NCI-H2107 treated with DMSO at 0.1 percent for 48 hours (cell line): ENCODE data around the gene ZNF799.
"Not testable (repeated sequence)": the region's sequence is repeated elsewhere in the genome, so short reads cannot be mapped to it uniquely, and the experiment has no call there.

ENCODE experiments used
- DNase-seq: peaks from one replicate; lab custom pipeline; 2025; ENCODE audit not compliant: unreplicated experiment; lab: John Stamatoyannopoulos, UW

ZNF799 gene

GRCh38 chr19:12364391-12365235 lies 36.5 kb downstream of the ZNF799 start:
- DNase-seq: no peak

DNA sequence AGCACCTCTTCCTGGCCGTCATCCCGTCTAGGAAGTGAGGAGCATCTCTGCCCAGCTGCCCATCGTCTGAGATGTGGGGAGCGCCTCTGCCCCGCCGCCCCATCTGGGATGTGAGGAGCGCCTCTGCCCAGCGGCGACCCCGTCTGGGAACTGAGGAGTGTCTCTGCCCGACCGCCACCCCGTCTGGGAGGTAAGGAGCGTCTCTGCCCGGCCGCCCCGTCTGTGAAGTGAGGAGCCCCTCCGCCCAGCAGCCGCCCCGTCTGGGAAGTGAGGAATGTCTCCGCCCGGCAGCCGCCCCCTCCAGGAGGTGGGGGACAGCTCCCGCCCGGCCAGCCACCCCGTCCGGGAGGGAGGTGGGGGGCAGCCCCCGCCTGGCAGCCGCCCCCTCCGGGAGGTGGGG lies 38.8 kb downstream of the ZNF799 start:
- DNase-seq: not testable (repeated sequence)

- no peak for DNase-seq
Measured at GRCh38 chr19:12353375-12353774, 47.7 kb downstream of the ZNF799 start.

- DNase-seq: no peak
Measured at GRCh38 chr19:12350890-12351197, 50.2 kb downstream of the ZNF799 start.

DNA sequence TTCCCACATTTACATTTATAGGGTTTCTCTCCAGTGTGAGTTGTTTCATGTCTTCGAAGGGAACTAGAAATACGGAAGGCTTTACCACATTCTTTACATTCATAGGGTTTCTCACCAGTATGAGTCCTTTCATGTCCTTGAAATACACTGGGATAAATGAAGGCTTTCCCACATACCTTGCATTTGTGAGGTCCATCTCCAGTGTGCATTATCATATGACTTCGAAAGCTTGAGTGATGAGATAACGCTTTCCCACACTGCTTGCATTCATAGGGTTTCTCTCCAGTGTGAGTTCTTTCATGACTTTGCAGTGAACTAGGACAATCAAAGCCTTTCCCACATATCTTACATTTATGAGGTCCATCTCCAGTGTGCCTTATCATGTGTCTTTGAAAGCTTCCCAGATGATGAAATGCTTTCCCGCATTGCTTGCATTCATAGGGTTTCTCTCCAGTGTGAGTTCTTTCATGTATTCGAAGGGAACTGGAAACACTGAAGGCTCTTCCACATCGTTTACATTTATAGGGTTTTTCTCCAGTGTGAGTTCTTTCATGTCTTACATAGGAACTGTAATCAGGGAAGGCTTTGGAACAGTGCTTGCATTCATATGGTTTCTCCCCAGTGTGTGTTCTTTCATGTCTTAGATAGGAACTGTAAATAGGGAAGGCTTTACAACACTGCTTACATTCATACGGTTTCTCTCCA lies 50.7 kb downstream of the ZNF799 start:
- DNase-seq: no peak

DNA sequence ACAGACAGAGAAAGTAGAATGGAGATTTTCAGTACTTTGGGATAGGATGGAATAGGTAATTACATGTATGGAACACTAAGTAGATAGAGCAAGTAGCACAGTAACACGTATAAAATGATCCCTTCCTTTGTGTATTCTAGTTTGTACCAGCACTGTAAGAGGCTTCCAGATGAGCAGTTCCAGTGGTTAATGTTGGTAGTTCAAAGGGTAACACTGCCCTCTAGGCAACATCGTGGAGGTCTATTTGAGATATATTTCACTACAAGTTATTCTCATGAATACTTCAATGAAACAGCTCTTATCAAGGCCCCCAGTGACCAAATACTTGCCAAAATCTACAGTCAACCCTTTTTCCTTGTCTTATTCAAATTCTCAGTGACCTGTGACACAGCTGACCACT lies 54.2 kb downstream of the ZNF799 start:
- DNase-seq: no peak

DNA sequence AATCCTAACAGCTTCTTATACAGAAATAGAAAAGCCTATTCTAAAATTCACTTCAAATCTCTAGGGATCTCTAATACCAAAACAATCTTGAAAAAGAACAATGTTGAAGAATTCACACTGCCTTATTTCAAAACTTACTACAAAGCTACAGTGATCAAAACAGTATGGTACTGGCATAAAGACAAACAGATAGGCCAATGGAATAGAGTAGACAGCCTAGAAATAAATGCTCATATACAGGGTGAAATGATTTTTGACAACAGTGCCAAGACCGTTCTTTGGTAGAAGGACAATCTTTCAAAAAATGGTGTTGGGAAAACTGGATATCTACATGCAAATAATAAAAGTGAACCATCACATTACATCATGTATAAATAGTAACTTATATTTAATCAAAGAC lies 55.9 kb downstream of the ZNF799 start:
- DNase-seq: no peak
